Measurements from ENCODE around the gene GATC.

GATC gene

DNA sequence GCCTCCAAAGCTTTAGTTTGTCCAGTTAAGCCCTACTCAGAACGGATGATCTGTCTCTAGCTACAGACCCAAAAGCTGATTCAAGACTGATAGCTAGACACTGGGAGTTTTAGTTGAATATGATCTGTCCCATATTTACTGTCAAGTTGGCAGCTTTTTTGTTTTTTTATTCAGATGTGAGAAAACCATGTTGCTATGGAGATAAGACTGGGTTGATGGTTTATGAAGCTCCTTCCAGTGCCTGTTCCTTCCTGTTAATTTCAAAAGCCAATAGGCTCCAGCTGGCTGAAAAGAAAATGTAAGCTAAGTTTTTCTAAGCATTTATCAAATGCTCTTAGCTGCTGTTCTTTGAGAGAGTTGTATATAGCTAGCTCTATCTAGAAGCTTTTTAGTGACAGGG, 54.3 kb downstream of the GATC start:
- no peak for DNase-seq

- no peak for DNase-seq
Observed at GRCh38 chr12:120504587-120504986, 58.3 kb downstream of the GATC start.

- no peak for DNase-seq
Observed at GRCh38 chr12:120508537-120508936, 62.3 kb downstream of the GATC start.
